Astrocyte (in vitro differentiated cells and primary cell): ENCODE results near the gene GPR153. TPM values are rescaled to one million over a fixed set of nuclear protein-coding genes. Genes with fewer than 3 reads are reported as not detected.

Experiments
- DNase-seq: peaks from one replicate; pipeline ENCODE4 v3.0.0-alpha.2; 2010; ENCODE audit warnings: low read depth
- FAIRE-seq: peaks from 2 replicates; lab custom pipeline; 2011; peaks lifted over from hg19 to GRCh38; lab: Jason Lieb, UNC
- H2AFZ ChIP-seq: 2 replicates; pipeline ENCODE4 v1.6.0; 2012; ENCODE audit warnings: low read depth, low read length, inconsistent platforms
- H3K27ac ChIP-seq: 2 replicates; pipeline ENCODE4 v1.5.1; 2011; ENCODE audit warnings: low read depth, low read length, inconsistent platforms
- H3K27me3 ChIP-seq: 2 replicates; pipeline ENCODE4 v1.6.0; 2011; ENCODE audit warnings: low read length, inconsistent platforms; ENCODE audit not compliant: insufficient read depth
- H3K36me3 ChIP-seq: 2 replicates; pipeline ENCODE4 v1.5.1; 2011; ENCODE audit warnings: low read length, inconsistent platforms; ENCODE audit not compliant: insufficient read depth
- H3K4me1 ChIP-seq: 2 replicates; pipeline ENCODE4 v1.5.1; 2011; ENCODE audit warnings: low read length, inconsistent platforms; ENCODE audit not compliant: insufficient read depth
- H3K4me2 ChIP-seq: 2 replicates; pipeline ENCODE4 v1.6.0; 2012; ENCODE audit warnings: low read length, inconsistent platforms
- H3K4me3 ChIP-seq: 2 replicates; pipeline ENCODE4 v1.5.1; 2011; ENCODE audit warnings: low read depth, mild to moderate bottlenecking, low read length, inconsistent platforms; ENCODE audit not compliant: insufficient read depth
- H3K79me2 ChIP-seq: 2 replicates; pipeline ENCODE4 v1.6.0; 2012; ENCODE audit warnings: mild to moderate bottlenecking, low read length, inconsistent platforms; ENCODE audit not compliant: insufficient read depth
- H3K9ac ChIP-seq: 2 replicates; pipeline ENCODE4 v1.6.0; 2012; ENCODE audit warnings: mild to moderate bottlenecking, low read length, inconsistent platforms
- H3K9me3 ChIP-seq: 2 replicates; pipeline ENCODE4 v1.5.1; 2012; ENCODE audit warnings: low read depth, mild to moderate bottlenecking, low read length, inconsistent platforms; ENCODE audit not compliant: insufficient read depth
- H4K20me1 ChIP-seq: 2 replicates; pipeline ENCODE4 v1.6.0; 2012; ENCODE audit warnings: low read length, inconsistent platforms; ENCODE audit not compliant: insufficient read depth
- H3K27ac Mint-ChIP-seq: one replicate; pipeline ENCODE4 v1.8.0; 2021; ENCODE audit warnings: mild to moderate bottlenecking, mixed read lengths; ENCODE audit not compliant: unreplicated experiment
- H3K27me3 Mint-ChIP-seq: one replicate; pipeline ENCODE4 v1.8.0; 2021; ENCODE audit warnings: low read depth, mixed read lengths; ENCODE audit not compliant: unreplicated experiment
- H3K36me3 Mint-ChIP-seq: one replicate; pipeline ENCODE4 v1.8.0; 2021; ENCODE audit warnings: low read depth, mixed read lengths; ENCODE audit not compliant: unreplicated experiment
- H3K4me1 Mint-ChIP-seq: one replicate; pipeline ENCODE4 v1.8.0; 2021; ENCODE audit warnings: low read depth, mixed read lengths; ENCODE audit not compliant: unreplicated experiment
- H3K4me3 Mint-ChIP-seq: one replicate; pipeline ENCODE4 v1.8.0; 2021; ENCODE audit warnings: mild to moderate bottlenecking, moderate library complexity, mixed read lengths; ENCODE audit not compliant: unreplicated experiment
- H3K9me3 Mint-ChIP-seq: one replicate; pipeline ENCODE4 v1.8.0; 2021; ENCODE audit warnings: mild to moderate bottlenecking, mixed read lengths; ENCODE audit not compliant: unreplicated experiment
- CTCF ChIP-seq: IDR thresholded peaks from 2 replicates; pipeline ENCODE4 v1.5.1; 2011; ENCODE audit warnings: low read depth, mild to moderate bottlenecking, inconsistent platforms, low read length, moderate library complexity; ENCODE audit not compliant: insufficient read depth
- EZH2 ChIP-seq: IDR thresholded peaks from 2 replicates; pipeline ENCODE4 v1.6.1; 2012; ENCODE audit warnings: mild to moderate bottlenecking, low read length, inconsistent platforms; ENCODE audit not compliant: insufficient read depth
- total RNA-seq: library from RNA; stranded (reverse); gene quantifications from 2 replicates; pipeline ENCODE4 v1.2.1, GENCODE V29; 2021

GPR153 gene
- total RNA-seq, 1 donor from 2014 or later: 3.0 TPM

- DNase-seq (no peak), FAIRE-seq (no peak)
- peaks cover 15% of the 10 kb centered on the region for H4K20me1 ChIP-seq
- H3K4me1 Mint-ChIP-seq: no peaks in the 10 kb centered on the region
- H3K27ac Mint-ChIP-seq: no peak overlapping the region
- H3K9ac ChIP-seq: no peak overlapping the region
- H3K27me3 Mint-ChIP-seq: no peaks in the 10 kb centered on the region
- no peak overlapping the region for H3K4me3 Mint-ChIP-seq
- TF ChIP-seq EZH2 (no peak), CTCF (no peak)
- H3K4me3 ChIP-seq: no peak overlapping the region
- no peaks in the 10 kb centered on the region for H3K9me3 Mint-ChIP-seq
- no peak overlapping the region for H3K4me2 ChIP-seq
- no peaks in the 10 kb centered on the region for H3K9me3 ChIP-seq
- peaks cover 14% of the 10 kb centered on the region for H3K36me3 Mint-ChIP-seq
- H3K27ac ChIP-seq: no peak overlapping the region
- H3K27me3 ChIP-seq: no peaks in the 10 kb centered on the region
- no peaks in the 10 kb centered on the region for H3K36me3 ChIP-seq
- no peak overlapping the region for H2AFZ ChIP-seq
- no peaks in the 10 kb centered on the region for H3K4me1 ChIP-seq
- no peaks in the 10 kb centered on the region for H3K79me2 ChIP-seq
Observed at GRCh38 chr1:6287431-6287886, 26.6 kb upstream of the GPR153 start.

- H4K20me1 ChIP-seq: peaks cover 15% of the 10 kb centered on the region
- H3K9me3 ChIP-seq: no peaks in the 10 kb centered on the region
- H3K4me2 ChIP-seq: no peak overlapping the region
- no peaks in the 10 kb centered on the region for H3K27me3 ChIP-seq
- no peak overlapping the region for H3K9ac ChIP-seq
- TF ChIP-seq CTCF: no peak
- TF ChIP-seq EZH2: no peak
- H3K9me3 Mint-ChIP-seq: no peaks in the 10 kb centered on the region
- no peak overlapping the region for H2AFZ ChIP-seq
- H3K4me3 Mint-ChIP-seq: no peak overlapping the region
- no peaks in the 10 kb centered on the region for H3K79me2 ChIP-seq
- H3K27ac ChIP-seq: no peak overlapping the region
- H3K4me1 Mint-ChIP-seq: no peaks in the 10 kb centered on the region
- no peaks in the 10 kb centered on the region for H3K4me1 ChIP-seq
- no peak for DNase-seq
- no peaks in the 10 kb centered on the region for H3K27me3 Mint-ChIP-seq
- peaks cover 15% of the 10 kb centered on the region for H3K36me3 Mint-ChIP-seq
- H3K36me3 ChIP-seq: no peaks in the 10 kb centered on the region
- H3K27ac Mint-ChIP-seq: no peak overlapping the region
- FAIRE-seq: no peak
- H3K4me3 ChIP-seq: no peak overlapping the region
Observed at GRCh38 chr1:6287029-6287428, 26.1 kb upstream of the GPR153 start.

GRCh38 chr1:6286266-6286665, 25.4 kb upstream of the GPR153 start:
- Histone ChIP-seq H3K9ac (no peak overlapping the region), H3K36me3 (no peaks in the 10 kb centered on the region), H3K9me3 (no peaks in the 10 kb centered on the region), H3K79me2 (no peaks in the 10 kb centered on the region), H3K27me3 (no peaks in the 10 kb centered on the region), H3K4me1 (no peaks in the 10 kb centered on the region), H3K4me2 (no peak overlapping the region), H3K4me3 (no peak overlapping the region), H4K20me1 (peaks cover 15% of the 10 kb centered on the region), H3K27ac (no peak overlapping the region), H2AFZ (no peak overlapping the region)
- DNase-seq (no peak), FAIRE-seq (no peak)
- H3K27ac Mint-ChIP-seq: no peak overlapping the region
- no peaks in the 10 kb centered on the region for H3K4me1 Mint-ChIP-seq
- H3K36me3 Mint-ChIP-seq: peaks cover 15% of the 10 kb centered on the region
- H3K9me3 Mint-ChIP-seq: no peaks in the 10 kb centered on the region
- no peak for TF ChIP-seq EZH2
- no peak for TF ChIP-seq CTCF
- no peak overlapping the region for H3K4me3 Mint-ChIP-seq
- no peaks in the 10 kb centered on the region for H3K27me3 Mint-ChIP-seq
